ENCODE measurements around the gene MAPK14. TPM values are rescaled to one million over a fixed set of nuclear protein-coding genes. Genes with fewer than 3 reads are reported as not detected.

Gene MAPK14
- total RNA-seq, 3 donors from 2014 or later: 56.1 to 67.7 (median 63.2) TPM

DNA sequence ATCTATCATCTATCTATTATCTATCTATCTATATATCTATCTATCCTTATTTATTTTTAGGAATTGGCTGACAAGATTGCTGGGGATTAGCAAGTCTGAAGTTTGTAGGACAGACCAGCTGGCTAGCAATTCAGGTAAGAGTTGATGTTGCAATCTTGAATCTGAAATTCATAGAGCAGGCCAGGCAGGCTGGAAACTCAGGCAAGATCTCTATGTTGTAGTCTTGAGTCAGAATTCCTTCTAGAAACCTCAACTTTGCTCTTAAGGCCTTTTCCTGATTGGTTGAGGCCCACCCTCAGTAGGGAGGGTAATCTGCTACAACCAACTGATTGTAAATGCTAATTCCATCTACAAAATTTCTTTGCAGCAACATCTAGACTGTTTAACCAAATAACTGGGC lies 121.9 kb downstream of the MAPK14 start:
- Histone ChIP-seq H3K9me3 (no peaks in the 10 kb centered on the region), H3K4me3 (no peak overlapping the region), H3K36me3 (ENCODE audit: low read depth) (no peaks in the 10 kb centered on the region), H3K4me1 (ENCODE audit: low read depth) (no peaks in the 10 kb centered on the region)
- ATAC-seq: no peak
- DNase-seq: no peak
- TF ChIP-seq, protein P1, sequence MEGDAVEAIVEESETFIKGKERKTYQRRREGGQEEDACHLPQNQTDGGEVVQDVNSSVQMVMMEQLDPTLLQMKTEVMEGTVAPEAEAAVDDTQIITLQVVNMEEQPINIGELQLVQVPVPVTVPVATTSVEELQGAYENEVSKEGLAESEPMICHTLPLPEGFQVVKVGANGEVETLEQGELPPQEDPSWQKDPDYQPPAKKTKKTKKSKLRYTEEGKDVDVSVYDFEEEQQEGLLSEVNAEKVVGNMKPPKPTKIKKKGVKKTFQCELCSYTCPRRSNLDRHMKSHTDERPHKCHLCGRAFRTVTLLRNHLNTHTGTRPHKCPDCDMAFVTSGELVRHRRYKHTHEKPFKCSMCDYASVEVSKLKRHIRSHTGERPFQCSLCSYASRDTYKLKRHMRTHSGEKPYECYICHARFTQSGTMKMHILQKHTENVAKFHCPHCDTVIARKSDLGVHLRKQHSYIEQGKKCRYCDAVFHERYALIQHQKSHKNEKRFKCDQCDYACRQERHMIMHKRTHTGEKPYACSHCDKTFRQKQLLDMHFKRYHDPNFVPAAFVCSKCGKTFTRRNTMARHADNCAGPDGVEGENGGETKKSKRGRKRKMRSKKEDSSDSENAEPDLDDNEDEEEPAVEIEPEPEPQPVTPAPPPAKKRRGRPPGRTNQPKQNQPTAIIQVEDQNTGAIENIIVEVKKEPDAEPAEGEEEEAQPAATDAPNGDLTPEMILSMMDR (IDR thresholded peaks at IDR 0.05): no peak
- intact Hi-C loops (cut with DNase I, micrococcal nuclease): no loop called here

DNA sequence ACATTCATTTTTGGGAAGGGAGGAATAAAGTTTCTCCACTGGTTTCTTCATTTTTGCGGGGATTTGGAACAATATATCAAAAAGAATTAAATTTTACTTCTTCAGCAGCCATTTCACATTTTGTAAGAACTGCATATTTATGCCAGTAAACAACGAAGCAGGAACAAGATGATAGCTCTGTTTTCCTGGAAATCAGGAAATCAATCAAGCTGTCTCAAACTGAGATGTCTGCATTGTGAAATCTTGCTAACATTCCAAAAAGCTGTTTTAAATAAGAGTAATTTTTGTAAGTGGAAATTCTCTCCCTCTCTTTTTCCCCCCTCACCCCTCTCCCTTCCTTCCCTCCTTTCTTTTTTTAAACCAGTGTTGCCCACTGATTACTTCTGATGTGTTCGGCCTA lies 122.7 kb downstream of the MAPK14 start:
- Histone ChIP-seq H3K9me3 (no peaks in the 10 kb centered on the region), H3K4me3 (no peak overlapping the region), H3K4me1 (ENCODE audit: low read depth) (no peaks in the 10 kb centered on the region), H3K36me3 (ENCODE audit: low read depth) (no peaks in the 10 kb centered on the region)
- ATAC-seq: no peak
- DNase-seq: no peak
- intact Hi-C loops (cut with DNase I, micrococcal nuclease): no loop called here
- TF ChIP-seq, protein P1 (IDR thresholded peaks at IDR 0.05): no peak

DNA sequence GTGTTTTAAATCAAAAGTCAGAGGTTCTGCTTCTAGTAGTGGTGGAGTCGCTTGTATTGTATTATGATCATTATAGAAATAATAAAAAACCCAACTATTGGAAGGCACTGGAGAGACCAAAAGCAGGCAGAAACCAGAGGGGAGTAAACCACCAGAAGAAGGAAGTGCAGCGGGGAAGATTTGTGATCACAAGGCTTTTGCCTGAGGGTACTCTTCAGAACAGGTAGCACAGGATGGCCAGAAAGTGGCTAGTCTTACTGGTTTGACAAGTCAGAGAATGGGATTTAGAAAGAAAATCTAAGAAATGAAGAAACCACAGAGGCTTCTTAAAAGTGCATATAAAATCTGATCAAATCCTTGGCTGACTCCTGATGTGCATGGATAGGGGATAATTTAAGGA lies 126.7 kb downstream of the MAPK14 start:
- no peak for ATAC-seq
- H3K4me3 ChIP-seq: no peak overlapping the region
- DNase-seq: no peak
- no peaks in the 10 kb centered on the region for H3K4me1 ChIP-seq (ENCODE audit: low read depth)
- H3K36me3 ChIP-seq (ENCODE audit: low read depth): no peaks in the 10 kb centered on the region
- no peaks in the 10 kb centered on the region for H3K9me3 ChIP-seq
- intact Hi-C loops (cut with DNase I, micrococcal nuclease): no loop called here
- TF ChIP-seq, protein P1 (IDR thresholded peaks at IDR 0.05): no peak

DNA sequence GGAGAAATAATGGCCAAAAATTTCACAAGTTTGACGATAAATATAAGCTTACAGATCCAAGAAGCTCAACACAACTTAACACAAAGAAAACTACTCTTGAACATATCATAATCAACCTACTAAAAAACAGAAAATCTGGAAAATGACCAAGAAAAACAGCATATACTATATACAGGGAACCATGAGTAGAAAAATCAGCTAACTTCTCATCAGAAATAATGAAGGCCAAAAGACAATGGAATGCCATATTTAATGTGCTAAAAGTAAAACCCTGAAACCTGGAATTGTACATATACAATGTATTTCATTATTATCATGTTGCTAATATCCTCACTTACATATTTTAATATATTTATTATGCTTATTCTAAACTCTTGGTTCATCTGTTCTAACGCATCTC lies 128.1 kb downstream of the MAPK14 start:
- intact Hi-C loops (cut with DNase I, micrococcal nuclease): no loop called here
- Histone ChIP-seq H3K36me3 (ENCODE audit: low read depth) (no peaks in the 10 kb centered on the region), H3K4me1 (ENCODE audit: low read depth) (no peaks in the 10 kb centered on the region), H3K9me3 (no peaks in the 10 kb centered on the region), H3K4me3 (no peak overlapping the region)
- TF ChIP-seq, protein P1 (IDR thresholded peaks at IDR 0.05): no peak
- DNase-seq: no peak
- ATAC-seq: no peak

DNA sequence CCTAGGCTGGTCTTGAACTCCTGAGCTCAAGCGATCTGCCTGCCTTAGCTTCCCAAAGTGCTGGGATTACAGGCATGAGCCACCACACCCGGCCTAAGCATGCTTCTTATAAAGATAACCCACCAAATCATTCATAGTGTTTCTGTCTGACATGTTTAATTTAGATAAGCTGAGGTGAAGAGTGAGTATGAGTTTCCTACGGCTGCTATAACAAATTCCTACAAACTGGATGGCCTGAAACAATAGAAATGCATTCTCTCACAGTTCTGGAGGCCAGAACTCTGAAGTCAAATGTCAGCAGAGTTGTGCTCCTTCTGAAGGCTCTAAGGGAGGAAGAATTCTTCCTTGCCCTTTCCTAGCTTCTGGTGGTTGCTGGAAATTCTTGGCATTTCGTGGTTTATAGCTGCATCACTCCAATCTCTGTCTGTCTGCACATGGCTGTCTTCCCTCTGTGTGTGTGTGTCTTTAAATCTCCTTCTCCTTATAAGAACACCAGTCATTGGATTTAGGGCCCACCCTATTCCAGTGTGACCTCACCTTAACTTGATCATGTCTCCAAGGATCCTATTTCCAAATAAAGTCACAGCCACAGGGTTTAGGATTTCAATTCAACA lies 132.6 kb downstream of the MAPK14 start:
- Histone ChIP-seq H3K36me3 (ENCODE audit: low read depth) (no peaks in the 10 kb centered on the region), H3K4me1 (ENCODE audit: low read depth) (no peaks in the 10 kb centered on the region), H3K9me3 (no peaks in the 10 kb centered on the region), H3K4me3 (no peak overlapping the region)
- DNase-seq: no peak
- intact Hi-C loops (cut with DNase I, micrococcal nuclease): no loop called here
- no peak for ATAC-seq
- TF ChIP-seq, protein P1 (IDR thresholded peaks at IDR 0.05): no peak

Other genes with a start within 250 kb of the MAPK14 start
- gene CLPSL1, start 246.8 kb upstream of the MAPK14 start, total RNA-seq: not detected
- gene CLPS, start 230.5 kb upstream of the MAPK14 start, total RNA-seq: not detected
- under 1 TPM in 1 of 3 donors, not detected in 2; 0.19 TPM for gene LHFPL5, start 222.5 kb upstream of the MAPK14 start, total RNA-seq
- 10 to 100 TPM; 57.3 to 84.3 (median 75.8) TPM for gene SRPK1, start 106.7 kb upstream of the MAPK14 start, total RNA-seq
- 1 to 10 TPM in 1 of 3 donors, under 1 TPM in 2; 0.28 to 1.0 (median 0.35) TPM for gene SLC26A8, start 3.2 kb upstream of the MAPK14 start, total RNA-seq
- 100 to 1,000 TPM in 2 of 3 donors, 10 to 100 TPM in 1; 82.7 to 173 (median 157) TPM for gene MAPK13, start 102.7 kb downstream of the MAPK14 start, total RNA-seq
- gene BRPF3, start 168.9 kb downstream of the MAPK14 start, total RNA-seq: 10 to 100 TPM; 74.8 to 84.6 (median 75.9) TPM
- gene PNPLA1, start 242.3 kb downstream of the MAPK14 start, total RNA-seq: under 1 TPM; 0.19 to 0.38 (median 0.27) TPM

Data from mucosa of descending colon (tissue), 3 donors.